Activated naive CD8-positive, alpha-beta T cell treated with anti-CD3 and anti-CD28 coated beads, Interleukin-2, amount 50 U/mL, for 16 hours (primary cell): ENCODE results near the gene TNIK.

ENCODE experiments used
- DNase-seq: peaks from one replicate; pipeline ENCODE4 v3.0.0-alpha.2; 2020; ENCODE audit warnings: low read depth, low spot score

Gene TNIK

GRCh38 chr3:171417813-171418212 lies 42.4 kb downstream of the TNIK start:
- no peak for DNase-seq

- no peak for DNase-seq
Observed at GRCh38 chr3:171417137-171417536, 43.1 kb downstream of the TNIK start.

GRCh38 chr3:171416666-171417065 lies 43.5 kb downstream of the TNIK start:
- DNase-seq = no peak

GRCh38 chr3:171416061-171416460 lies 44.1 kb downstream of the TNIK start:
- no peak for DNase-seq

- DNase-seq = no peak
Observed at GRCh38 chr3:171415070-171415469, 45.1 kb downstream of the TNIK start.

- DNase-seq = no peak
Observed at GRCh38 chr3:171412473-171412872, 47.7 kb downstream of the TNIK start.

- no peak for DNase-seq
Observed at GRCh38 chr3:171412054-171412453, 48.2 kb downstream of the TNIK start.

GRCh38 chr3:171410186-171410585 lies 50.0 kb downstream of the TNIK start:
- no peak for DNase-seq

- no peak for DNase-seq
Observed at GRCh38 chr3:171407759-171408158, 52.4 kb downstream of the TNIK start.

GRCh38 chr3:171404376-171404967 lies 55.7 kb downstream of the TNIK start:
- DNase-seq = no peak

- DNase-seq = no peak
Observed at GRCh38 chr3:171402281-171402680, 57.9 kb downstream of the TNIK start.

- DNase-seq = no peak
Observed at GRCh38 chr3:171401432-171401831, 58.8 kb downstream of the TNIK start.

GRCh38 chr3:171399842-171400241 lies 60.4 kb downstream of the TNIK start:
- no peak for DNase-seq

- DNase-seq = no peak
Observed at GRCh38 chr3:171398343-171398742, 61.9 kb downstream of the TNIK start.

GRCh38 chr3:171397089-171397488 lies 63.1 kb downstream of the TNIK start:
- no peak for DNase-seq

- DNase-seq = no peak
Observed at GRCh38 chr3:171396048-171396447, 64.2 kb downstream of the TNIK start.

GRCh38 chr3:171393032-171393744 lies 67.0 kb downstream of the TNIK start:
- DNase-seq = no peak

GRCh38 chr3:171391432-171391831 lies 68.8 kb downstream of the TNIK start:
- DNase-seq = no peak

- DNase-seq = no peak
Observed at GRCh38 chr3:171390051-171390941, 69.9 kb downstream of the TNIK start.

- no peak for DNase-seq
Observed at GRCh38 chr3:171389491-171389890, 70.7 kb downstream of the TNIK start.

- no peak for DNase-seq
Observed at GRCh38 chr3:171388527-171388926, 71.7 kb downstream of the TNIK start.

GRCh38 chr3:171387062-171387461 lies 73.1 kb downstream of the TNIK start:
- DNase-seq = no peak

- DNase-seq = no peak
Observed at GRCh38 chr3:171385086-171385485, 75.1 kb downstream of the TNIK start.
